HL-60 (cell line): Measurements from ENCODE around the gene NLRC5.

Experiments
- DNase-seq, 2 experiments: peaks; one replicate each; pipeline ENCODE4 v3.0.0-alpha.2; 2010 to 2020; ENCODE audit warnings: low read depth in 1 of 2, low spot score in 1 of 2
- H3K27ac ChIP-seq: fragments of 250-450 bp; sonication (Bioruptor Pico); replicated peaks from 2 replicates; pipeline ENCODE4 v1.5.1; 2020; ENCODE audit warnings: mild to moderate bottlenecking, moderate library complexity
- H3K27me3 ChIP-seq: fragments of 250-450 bp; sonication (Bioruptor Pico); 2 replicates; pipeline ENCODE4 v1.5.1; 2021; ENCODE audit warnings: mild to moderate bottlenecking, moderate library complexity; ENCODE audit not compliant: insufficient read depth, poor library complexity, severe bottlenecking
- H3K4me3 ChIP-seq: replicated peaks from 2 replicates; pipeline ENCODE4 v1.5.1; 2011; ENCODE audit warnings: mild to moderate bottlenecking, control low read depth, low read length; ENCODE audit not compliant: insufficient read depth
- GABPA ChIP-seq: IDR thresholded peaks from 2 replicates; pipeline ENCODE4 v1.6.1; 2012; ENCODE audit warnings: low read depth
- POLR2AphosphoS5 ChIP-seq: IDR thresholded peaks from 2 replicates; pipeline ENCODE4 v1.6.1; 2012; ENCODE audit warnings: low read depth
- SPI1 ChIP-seq: IDR thresholded peaks from 2 replicates; pipeline ENCODE4 v1.6.1; 2012; ENCODE audit warnings: low read depth, mild to moderate bottlenecking, borderline replicate concordance
- TF ChIP-seq, protein P1 (sequence below): IDR thresholded peaks from 2 replicates; pipeline ENCODE4 v1.6.1; 2012; ENCODE audit warnings: low read depth; ENCODE audit not compliant: insufficient replicate concordance
- TF ChIP-seq, protein P2 (sequence below): IDR thresholded peaks from one replicate; pipeline ENCODE4 v1.5.1; 2011; ENCODE audit warnings: low read length, control low read depth, inconsistent platforms; ENCODE audit not compliant: insufficient read depth

NLRC5 gene

DNA sequence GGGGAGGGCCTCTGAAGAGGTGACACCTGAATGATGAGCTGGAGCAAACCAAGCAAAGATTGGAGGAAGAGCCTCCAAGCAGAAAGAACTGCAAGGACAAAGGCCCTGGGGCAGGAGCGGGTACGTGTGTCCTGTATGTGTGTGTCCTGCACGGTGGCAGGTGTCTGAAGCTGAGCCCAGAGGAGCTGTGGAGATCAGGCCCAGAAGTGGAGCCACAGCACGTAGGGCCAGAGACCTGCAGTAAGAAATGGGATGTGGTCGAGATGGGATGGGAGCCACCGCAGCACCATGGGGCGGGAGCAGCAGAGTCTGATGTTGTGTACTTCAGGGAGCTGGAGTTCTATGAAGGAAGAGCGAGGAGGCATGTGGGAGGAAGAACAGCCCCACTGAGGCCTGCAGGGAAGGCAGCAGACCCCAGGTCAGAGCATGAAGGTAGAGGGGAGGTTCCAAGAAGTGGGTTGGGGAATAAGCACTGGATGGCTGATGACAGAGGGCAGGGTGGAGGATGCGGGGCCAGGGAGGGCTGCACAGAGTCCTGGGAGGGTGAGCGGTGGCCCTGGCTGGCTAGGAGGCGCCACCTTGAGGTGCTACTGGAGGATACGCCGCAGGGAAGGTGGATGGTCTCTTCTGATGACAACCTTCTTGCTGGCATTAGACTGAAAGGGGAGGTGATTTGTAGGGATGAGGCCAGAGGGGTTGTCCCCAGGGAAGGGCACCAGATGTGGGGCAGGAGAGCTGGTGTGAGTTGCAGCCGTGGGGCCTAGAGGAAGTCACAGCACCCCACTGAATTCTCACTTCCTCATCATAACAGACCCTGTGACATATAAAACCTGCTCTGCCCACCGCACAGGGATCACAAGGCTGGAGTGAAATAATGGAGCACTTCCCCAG is 38.2 kb upstream of the NLRC5 start:
- TF ChIP-seq SPI1 (peak; percentile 86), POLR2AphosphoS5 (peak; percentile 50; the same call in 1 of the 2 replicates), GABPA (no peak; the same call in 1 of the 2 replicates)
- TF ChIP-seq, protein P1, sequence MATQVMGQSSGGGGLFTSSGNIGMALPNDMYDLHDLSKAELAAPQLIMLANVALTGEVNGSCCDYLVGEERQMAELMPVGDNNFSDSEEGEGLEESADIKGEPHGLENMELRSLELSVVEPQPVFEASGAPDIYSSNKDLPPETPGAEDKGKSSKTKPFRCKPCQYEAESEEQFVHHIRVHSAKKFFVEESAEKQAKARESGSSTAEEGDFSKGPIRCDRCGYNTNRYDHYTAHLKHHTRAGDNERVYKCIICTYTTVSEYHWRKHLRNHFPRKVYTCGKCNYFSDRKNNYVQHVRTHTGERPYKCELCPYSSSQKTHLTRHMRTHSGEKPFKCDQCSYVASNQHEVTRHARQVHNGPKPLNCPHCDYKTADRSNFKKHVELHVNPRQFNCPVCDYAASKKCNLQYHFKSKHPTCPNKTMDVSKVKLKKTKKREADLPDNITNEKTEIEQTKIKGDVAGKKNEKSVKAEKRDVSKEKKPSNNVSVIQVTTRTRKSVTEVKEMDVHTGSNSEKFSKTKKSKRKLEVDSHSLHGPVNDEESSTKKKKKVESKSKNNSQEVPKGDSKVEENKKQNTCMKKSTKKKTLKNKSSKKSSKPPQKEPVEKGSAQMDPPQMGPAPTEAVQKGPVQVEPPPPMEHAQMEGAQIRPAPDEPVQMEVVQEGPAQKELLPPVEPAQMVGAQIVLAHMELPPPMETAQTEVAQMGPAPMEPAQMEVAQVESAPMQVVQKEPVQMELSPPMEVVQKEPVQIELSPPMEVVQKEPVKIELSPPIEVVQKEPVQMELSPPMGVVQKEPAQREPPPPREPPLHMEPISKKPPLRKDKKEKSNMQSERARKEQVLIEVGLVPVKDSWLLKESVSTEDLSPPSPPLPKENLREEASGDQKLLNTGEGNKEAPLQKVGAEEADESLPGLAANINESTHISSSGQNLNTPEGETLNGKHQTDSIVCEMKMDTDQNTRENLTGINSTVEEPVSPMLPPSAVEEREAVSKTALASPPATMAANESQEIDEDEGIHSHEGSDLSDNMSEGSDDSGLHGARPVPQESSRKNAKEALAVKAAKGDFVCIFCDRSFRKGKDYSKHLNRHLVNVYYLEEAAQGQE, result no peak
- TF ChIP-seq, protein P2, sequence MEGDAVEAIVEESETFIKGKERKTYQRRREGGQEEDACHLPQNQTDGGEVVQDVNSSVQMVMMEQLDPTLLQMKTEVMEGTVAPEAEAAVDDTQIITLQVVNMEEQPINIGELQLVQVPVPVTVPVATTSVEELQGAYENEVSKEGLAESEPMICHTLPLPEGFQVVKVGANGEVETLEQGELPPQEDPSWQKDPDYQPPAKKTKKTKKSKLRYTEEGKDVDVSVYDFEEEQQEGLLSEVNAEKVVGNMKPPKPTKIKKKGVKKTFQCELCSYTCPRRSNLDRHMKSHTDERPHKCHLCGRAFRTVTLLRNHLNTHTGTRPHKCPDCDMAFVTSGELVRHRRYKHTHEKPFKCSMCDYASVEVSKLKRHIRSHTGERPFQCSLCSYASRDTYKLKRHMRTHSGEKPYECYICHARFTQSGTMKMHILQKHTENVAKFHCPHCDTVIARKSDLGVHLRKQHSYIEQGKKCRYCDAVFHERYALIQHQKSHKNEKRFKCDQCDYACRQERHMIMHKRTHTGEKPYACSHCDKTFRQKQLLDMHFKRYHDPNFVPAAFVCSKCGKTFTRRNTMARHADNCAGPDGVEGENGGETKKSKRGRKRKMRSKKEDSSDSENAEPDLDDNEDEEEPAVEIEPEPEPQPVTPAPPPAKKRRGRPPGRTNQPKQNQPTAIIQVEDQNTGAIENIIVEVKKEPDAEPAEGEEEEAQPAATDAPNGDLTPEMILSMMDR, result peak; percentile 55
- no peak overlapping the region for H3K4me3 ChIP-seq
- H3K27me3 ChIP-seq, result no peaks in the 10 kb centered on the region
- peak overlapping the region; percentile 8; the same call in 1 of the 2 replicates for H3K27ac ChIP-seq
- peak; percentile 74 to 93 for DNase-seq

DNA sequence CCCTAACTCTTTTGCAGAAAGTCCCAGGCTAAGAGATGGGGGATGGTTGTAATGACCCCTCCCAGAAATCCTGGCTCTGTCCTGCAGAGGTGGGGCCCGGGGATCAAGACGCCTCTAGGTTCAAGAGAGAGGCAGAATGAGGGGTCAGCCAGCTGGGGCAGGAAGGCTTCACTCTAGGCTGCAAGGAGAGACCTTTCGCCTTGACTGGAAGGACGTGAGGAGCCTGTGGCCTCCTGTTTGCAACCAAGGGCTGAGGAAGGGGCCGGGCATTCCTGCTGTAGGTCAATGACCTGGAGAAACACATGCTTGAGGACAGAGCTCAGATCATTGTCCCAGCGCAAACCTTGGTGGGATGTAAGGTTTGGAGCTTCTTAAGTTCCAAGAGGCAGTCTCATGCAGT is 36.4 kb upstream of the NLRC5 start:
- no peaks in the 10 kb centered on the region for H3K27me3 ChIP-seq
- H3K4me3 ChIP-seq, result no peak overlapping the region
- no peak overlapping the region for H3K27ac ChIP-seq
- DNase-seq, result no peak
- no peak for TF ChIP-seq GABPA
- TF ChIP-seq, protein P1, result no peak

DNA sequence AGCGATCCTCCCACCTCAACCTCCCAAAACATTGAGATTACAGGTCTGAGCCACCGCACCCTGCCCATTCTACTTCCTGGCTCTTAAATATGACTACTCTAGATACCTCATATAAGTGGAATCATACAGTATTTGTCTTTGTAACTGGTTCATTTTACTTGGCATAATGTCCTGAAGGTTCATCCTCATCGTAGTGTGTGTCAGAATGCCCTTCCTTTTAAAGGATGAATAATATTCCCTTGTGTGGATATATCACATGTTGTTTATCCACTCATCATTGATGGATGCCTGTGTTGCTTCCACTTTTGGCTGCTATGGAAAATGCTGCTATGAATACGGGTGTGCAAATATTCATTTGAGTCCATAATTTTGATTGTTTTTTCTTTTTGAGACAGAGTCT is 33.3 kb upstream of the NLRC5 start:
- Histone ChIP-seq H3K4me3 (no peak overlapping the region), H3K27me3 (no peaks in the 10 kb centered on the region), H3K27ac (no peak overlapping the region)
- no peak for DNase-seq
- TF ChIP-seq POLR2AphosphoS5, result no peak

DNA sequence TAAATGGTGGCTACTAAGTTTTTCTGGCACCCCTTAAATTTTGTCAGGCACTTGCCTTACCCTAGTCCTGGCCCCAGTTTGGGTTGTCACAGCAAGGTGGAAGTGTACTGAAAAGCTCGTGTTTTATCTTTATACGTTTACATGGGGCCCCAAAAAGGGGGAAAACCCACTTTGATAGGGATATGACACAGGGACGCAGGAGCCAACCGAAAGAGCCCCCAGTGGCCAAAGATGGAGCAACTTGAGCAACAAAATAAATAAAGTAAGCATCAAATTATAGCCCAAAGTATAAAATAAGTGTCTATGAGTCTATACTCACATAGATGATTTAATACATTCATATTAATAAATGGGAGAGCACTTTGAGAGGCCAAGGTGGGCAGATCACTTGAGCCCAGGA is 32.6 kb upstream of the NLRC5 start:
- Histone ChIP-seq H3K27ac (no peak overlapping the region), H3K27me3 (no peaks in the 10 kb centered on the region), H3K4me3 (no peak overlapping the region)
- TF ChIP-seq, protein P1, result no peak
- TF ChIP-seq, protein P2, result no peak
- TF ChIP-seq GABPA (no peak), SPI1 (no peak), POLR2AphosphoS5 (no peak)
- no peak for DNase-seq
